HG03060 (cell line): ENCODE data around the gene DOK6.

Experiments
- ATAC-seq: cut with Tn5 transposase; IDR thresholded peaks from one replicate; pipeline ENCODE4 v1.9.1; 2021; ENCODE audit warnings: low read depth, moderate number of reproducible peaks; ENCODE audit not compliant: unreplicated experiment

Gene DOK6

DNA sequence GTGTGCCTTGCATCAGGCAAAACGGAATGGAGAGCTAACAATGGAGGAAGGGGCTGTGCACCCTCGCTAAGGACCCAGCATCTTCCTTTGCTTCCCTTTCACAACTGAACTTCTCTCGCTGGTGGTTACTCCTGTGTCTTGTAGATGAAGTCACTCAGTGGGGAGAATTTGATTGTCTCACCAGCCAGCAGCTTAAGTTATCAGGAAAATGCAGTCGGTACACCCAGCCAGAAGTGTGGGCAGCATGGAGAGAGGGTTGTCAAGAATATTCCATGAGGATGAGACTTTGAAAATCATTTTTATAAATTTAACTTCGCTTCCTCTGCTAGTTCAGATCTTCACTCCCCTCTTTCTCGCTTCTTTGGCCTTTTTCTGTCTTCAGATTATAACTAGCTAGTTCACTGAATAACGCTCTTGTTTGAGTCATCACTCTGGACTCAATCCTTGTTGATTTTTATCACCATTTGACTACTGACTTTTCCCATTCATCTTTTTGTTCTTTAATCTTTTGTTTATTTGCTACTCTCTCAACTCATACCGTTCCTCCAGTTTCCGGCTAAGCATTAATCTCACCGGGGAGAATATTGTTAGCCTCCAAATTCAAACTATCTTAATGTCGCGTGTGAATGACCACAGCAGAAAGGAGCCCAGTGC, 325.3 kb downstream of the DOK6 start:
- ATAC-seq = no peak

DNA sequence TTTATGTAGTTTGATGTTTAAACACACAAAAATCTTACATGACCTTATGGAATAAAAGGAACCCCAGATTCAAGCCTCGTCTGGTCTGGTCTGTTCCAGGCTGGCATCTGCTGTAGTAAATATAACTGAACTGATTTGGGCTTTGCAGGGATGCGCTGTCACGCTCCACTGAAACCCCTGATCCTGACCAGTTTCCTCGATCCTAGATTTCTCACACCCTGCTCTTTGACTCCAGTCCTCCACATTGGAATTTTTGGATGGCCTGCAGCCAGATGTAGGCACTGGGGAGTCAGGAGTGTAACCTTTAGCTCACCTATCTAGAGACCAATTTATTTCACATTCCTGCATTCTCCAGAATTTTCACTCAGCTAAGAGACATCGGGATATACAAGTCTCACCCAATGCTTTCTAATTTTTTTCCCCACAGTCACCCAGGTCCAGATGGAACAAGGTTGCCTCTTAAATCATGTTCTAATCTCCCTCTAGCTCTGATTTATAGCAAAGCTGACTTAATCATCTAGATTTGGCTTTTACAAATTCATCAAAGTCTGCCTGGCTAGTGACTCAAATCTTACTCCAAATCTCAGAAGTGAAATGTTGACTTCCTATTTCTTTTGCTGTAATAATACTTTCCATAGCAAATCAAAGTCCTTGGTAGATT, 327.4 kb downstream of the DOK6 start:
- ATAC-seq = no peak

DNA sequence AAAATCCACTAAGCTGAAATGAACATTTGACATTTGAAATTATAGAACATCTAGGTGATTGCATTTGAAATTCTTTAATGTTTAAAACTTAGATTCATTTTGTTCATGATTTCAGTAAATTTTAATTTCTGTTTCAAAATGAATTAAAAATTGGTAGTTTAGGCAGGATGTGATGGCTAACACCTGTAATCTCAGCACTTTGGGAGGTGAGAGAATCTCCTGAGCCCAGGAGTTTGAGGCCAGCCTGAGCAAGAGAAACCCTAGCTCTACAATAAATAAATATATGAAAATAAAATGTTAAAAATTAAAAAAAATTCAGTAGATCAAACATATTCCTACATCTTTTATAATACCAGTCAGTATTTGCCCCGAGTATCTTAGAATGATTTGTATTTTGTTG, 330.0 kb downstream of the DOK6 start:
- ATAC-seq = no peak

DNA sequence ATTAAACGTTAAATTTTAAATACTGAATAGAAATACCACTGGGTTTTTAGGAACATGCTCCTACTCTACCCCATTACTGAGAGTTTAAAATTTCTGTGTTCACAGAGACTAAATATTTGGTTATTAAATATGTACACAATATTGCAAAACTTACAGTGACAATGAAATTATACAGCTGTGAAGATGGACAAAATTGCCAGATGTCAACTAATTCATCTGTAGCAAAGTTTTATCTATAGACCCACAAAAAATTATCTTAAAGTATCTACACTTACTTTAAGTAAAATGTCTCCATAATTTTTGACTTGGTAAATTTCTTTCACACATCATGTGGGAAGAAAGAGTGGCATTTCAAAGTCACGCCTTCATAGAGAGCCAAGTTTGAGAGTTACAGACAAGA, 333.8 kb downstream of the DOK6 start:
- ATAC-seq = no peak

DNA sequence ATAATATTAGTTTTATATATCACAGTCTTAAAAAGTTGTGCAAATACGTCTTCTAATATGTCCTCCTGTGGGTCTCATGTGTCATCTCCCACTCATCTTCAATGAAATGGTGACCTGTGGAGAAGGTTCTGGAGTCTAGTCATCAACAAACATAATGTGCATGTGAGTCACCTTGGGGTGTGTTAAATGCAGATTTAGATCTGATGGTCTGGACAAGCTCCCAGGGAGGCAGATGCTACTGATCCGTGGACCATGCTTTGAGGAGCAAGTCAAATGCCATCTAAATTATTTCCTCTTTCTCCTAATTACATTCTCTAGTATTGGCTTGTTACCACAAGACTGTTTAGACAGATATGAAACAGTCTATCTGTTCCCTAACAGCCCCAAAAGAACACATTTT, 336.0 kb downstream of the DOK6 start:
- ATAC-seq = no peak

DNA sequence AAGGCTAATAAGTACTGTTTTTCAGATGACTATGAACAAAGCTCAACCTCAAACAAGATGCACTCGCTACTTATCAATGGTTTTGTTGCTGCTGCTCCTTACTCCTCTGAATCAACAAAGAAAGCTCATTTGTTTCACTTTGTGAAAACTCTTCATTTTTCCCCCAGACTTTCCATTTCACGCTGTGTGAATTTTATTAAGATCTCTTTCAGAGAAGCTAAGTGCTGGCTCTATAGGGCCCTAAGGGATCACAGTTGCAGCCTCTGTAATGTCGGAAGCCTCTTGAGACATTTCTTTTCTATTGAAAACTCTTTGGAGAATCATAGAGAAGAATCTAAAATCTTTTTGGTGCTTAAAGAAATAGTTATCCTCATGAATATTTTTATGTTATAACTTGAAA, 337.2 kb downstream of the DOK6 start:
- ATAC-seq = no peak

DNA sequence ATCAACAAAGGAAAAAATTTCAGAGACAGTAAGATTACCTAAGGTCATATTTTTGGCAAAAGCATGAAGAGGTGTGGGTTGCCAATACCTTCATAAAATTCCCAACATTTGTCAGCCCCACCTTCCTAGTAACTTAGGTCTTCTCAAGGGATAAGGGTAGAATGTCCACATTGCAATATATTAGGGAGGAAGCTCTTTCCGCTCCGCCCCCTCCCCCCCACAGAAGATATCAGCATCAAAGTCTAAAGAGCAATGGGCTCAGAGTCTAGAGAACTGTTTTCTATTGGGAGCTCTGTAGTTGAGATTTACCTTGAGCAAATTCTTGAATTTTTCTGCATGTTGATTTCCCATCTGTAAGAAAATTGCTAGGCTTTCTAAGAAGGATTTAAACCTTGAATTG, 346.7 kb downstream of the DOK6 start:
- no peak for ATAC-seq

DNA sequence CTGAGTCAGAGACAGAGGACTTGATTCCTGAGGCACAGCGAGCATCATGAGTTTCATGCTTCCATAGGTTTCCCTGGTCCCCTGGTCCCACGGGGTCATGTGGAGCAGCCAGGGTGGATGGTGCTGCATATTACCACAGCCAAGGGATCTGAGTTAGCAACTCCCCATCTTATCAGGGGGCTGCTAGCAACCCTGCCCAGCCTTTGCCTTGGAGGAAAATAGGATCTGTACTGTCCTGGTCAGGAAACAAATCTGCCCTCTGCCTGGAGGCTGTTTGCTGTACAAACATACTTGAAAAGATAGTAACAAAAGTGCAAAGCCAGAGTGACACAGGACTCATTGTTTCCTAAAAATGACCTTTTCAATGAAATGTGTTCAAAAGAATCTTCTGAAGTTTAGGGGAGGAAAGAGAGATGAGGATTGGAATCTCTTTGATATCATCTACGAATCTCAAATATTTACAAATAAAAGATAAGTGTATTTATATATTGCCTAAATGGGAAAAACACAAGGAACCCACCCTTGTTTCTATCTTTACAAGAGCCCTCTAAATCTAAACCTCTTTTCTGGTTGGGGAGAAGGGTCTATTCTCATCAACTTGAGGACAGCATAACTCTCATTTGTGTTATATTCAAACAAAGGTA, 352.2 kb downstream of the DOK6 start:
- no peak for ATAC-seq

DNA sequence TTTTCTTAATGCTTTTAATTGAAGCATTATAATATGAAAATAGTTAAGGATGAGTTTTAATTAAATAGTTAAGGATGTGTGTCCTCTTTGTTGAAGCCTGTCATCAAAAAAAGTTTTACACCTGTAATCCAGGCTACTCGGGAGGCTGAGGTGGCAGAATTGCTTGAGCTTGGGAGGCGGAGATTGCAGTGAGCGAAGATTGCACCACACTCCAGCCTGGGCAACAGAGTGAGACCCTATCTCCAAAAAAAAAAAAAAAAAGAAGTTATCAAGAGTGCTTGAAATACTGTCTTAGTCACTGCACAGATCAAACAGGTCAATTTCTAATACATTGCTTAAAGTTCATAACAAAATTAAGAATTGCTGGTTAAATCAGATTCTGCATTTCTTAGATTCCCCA, 353.4 kb downstream of the DOK6 start:
- ATAC-seq = no peak

DNA sequence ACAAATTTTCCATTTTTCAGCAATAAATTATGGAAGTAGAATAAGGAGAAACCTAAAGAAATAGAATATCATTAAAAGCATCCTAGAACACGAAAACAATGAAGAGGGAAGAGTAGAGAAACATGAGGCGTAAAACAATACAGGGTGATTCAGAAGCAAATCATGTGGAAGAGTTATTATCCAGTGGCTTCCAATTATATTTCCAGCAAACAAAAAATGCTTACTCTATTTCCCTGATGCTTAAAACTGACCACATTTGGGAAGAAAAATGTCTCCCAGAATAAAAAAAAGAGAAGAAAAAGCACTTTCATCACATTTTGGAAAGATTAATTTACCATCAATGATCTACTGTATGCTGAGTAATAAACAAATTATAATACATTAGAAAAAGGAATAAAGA, 354.4 kb downstream of the DOK6 start:
- ATAC-seq = no peak

DNA sequence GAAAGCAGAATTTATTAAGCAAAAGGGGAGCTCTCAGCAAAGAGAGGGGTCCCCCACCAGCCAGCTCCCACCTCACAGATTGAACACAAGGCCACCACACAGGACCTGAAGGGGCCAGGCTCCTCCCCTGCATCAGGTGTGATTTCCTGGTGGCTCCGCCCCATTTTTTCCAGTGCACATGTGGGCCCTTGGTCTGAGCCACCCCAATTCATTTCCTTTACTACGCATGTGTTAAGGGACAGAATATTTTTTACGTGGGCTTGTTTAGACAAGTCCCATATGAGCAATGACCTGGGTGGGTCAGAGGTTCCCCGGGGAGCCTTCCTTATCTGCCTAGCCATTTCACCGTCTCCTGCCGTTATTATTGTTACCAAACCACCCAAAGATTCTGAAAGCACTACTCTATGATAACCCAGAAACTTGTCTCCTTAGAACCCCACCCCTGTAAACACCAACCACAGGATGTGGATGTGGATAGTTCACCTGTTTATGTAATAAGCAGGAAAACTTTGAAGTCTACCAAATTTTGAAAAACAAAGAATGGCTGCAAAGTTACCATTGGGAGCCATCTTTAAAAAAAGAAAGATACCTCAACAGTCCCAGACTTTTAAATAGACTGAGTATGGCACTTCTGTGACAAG, 355.3 kb downstream of the DOK6 start:
- no peak for ATAC-seq

DNA sequence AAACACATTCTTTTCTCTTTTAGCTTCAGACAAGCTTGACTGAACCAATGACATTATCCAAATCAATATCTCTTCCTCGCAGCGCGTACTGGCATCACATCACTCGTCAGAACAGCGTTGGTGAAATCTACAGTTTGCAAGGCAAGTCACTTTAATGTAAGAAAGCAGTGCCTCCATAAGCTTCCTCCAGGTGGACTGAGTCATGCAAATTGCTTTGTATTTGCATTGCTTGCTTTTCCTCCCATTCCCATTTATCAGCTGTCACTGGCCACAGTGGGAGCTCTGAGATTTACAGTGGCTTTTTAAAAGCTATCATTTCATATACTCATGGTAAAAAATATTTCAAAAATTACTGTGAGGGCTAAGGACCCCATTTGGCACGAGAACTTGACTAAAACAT, 357.0 kb downstream of the DOK6 start:
- ATAC-seq = no peak

DNA sequence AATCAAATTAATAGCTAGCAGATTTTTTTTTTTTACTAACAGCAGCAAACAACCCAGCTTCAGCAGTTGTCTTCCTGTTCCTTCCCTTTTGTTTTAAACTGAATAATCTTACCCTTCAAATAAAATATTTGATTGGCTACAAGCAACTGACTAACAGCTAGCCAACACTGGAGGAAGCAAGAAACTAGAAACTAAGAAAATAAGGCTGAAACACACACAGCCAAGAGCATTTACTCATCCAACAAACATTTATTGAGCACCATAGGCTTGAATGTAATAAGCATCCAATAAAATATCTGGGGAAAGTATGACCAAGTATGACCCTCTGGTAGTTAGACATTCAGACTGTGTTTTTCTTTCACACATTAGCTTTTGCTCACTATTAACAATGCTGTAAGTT, 357.8 kb downstream of the DOK6 start:
- no peak for ATAC-seq

DNA sequence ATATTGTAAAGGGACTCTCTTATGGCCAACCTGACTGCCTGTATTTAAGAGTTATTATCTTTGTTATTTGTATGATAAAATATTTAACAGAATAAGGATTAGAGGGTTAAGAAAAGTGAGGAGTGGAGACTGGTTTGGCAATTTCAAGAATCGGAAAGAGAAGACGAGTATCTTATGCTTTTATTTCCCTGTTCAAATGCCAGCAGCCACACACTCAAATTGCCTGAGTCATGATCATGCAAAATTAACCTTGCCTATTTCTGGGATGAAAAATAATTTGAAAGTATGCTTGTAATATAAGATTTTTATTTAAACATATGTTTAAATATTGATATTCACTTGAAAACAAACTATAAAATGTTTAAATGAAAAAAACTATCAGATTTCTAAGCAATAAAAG, 358.4 kb downstream of the DOK6 start:
- no peak for ATAC-seq

DNA sequence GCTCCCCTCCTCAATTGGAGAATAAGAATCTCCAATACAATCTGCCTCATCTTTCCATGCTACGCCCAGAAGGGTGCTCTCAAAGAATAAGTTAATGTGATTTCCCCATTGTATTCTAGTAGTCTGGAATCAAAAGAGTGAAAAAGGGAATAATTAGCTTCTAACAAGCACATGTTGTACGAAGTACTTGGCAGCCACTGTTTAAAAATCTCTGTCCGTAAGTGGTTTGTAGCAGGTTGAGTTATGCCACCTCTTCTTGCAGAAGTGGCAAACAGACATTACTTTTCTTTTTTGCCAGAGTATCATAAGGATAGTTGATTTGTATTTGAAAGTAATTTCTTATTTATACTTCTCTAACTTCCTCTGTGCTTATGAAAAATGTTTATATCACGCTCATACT, 362.3 kb downstream of the DOK6 start:
- ATAC-seq = no peak

DNA sequence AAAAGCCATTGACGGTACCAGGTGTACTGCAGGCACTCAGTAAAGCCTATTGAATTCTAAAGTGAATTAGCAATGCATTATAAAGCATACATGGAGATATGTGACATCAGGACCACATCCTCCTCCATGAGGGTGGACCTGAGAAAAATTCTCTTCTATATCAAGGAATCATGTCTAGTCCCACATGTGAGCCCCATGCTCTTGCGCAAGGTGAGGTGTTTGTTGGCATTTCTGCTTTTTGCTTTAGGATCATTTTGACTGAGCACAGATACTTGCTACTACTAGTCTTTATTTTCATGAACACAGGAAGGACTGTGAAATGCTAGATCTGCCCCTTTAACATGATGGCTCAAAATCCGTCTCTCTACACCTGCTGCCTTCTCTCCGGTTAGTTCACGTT, 363.1 kb downstream of the DOK6 start:
- ATAC-seq = no peak

DNA sequence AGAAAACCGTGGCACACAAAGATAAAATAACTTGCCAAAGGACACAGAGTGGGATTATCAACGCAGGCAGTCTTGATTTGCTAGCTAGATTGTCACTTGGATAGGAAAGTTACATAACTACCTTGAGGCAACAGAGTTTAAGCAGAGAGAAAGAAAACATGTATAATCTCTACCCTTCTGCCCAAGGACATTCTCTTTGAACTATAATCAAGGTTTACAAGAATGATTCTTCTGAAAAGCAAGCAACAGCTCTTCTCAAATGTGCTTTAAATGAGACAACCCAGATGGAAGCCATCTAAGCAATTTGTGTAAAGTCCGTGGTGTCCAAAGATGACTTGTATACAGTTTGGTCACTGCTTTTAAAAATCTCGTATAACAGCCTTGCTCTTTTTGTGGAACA, 369.6 kb downstream of the DOK6 start:
- ATAC-seq = no peak

DNA sequence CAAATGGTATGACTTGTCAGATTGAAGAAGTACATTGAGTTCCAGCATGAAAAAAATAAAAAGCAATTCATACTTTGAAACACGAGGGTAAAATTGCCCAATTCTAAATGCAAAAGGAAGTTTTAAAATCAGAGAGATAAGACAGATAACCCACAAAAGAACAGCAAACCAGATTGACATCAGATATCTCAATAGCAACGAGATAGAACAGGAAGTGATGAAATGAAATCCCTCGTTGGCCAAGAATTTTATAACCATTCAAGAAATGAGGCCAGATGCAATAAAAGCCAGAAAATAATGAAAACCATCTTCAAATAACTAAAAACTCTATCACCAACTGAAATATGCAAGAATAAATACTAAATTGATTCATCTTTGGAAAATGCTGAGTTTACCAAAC, 374.1 kb downstream of the DOK6 start:
- no peak for ATAC-seq

DNA sequence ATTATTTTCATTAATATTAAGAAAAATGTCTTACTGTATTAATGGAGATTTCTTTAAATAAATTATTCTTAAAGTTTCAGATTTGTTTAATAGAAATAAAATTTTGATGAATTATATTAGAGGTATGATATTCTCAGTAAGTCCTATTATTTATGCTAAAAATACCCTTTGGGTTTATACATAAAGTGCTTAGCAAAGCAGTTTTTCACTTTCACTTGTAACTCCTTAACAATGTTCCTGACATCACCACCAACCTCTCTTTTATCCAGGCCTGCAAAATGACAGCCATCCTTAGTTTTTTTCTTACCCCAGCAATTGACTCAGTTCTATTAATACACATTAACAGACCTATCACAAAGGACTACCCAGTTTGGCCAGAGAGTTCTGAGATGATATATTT, 376.6 kb downstream of the DOK6 start:
- no peak for ATAC-seq

DNA sequence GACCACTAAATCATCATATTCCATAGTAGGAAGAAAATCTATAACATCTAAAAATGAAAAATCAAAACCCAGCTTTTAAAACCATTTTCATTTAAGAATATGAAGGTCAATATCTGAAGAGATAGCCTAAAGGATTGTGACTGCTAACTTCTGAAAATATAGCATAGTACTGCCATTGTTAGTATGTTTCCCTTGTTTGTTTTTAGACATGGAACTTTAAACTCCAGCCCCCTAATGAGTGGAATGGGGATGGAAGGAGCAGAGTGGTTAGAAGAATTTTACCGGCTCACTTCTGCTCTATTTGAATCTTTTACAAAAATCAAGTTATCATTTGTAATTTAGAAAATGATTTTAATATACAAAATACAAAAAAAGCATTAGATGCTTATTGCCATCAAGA, 378.0 kb downstream of the DOK6 start:
- no peak for ATAC-seq

DNA sequence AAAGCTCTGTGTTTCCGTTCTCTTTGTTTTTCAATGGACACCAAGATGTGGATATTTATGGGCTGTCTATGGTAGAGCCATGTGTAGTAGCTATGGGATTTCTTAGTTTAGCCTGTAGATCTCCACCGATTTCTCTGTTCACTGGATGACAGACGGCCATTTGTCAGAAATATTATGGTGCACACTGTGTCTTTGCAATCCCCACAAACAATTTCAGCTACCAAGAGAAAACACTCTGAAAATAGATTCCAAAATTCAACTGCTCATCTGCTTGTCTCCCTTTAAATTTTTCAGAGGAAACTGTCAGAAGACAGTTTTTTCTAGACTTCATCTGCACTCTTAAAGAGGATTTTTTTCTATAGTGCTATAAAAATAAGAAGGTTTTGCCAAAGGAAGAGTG, 380.2 kb downstream of the DOK6 start:
- ATAC-seq = no peak

DNA sequence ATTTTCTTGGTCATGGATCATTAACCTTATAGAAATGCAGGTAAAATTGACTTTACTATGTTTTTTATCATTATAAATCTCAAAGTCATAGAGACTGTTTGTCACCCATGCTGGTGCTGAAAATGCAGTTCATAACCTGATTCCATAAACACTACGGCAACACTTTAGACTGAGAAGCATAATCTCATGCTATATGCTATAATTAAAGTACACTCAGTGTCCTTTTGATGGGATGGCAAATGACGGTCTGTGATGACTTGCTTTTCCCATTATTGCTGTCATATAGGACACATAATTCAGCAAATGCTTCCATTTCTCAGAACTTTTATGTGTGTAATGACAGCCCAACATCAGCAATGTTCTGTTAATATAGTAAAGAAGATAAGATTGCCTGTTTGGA, 384.1 kb downstream of the DOK6 start:
- no peak for ATAC-seq
